K562 (cell line): Measurements from ENCODE around the gene SYNE1. TPM values are rescaled to one million over a fixed set of nuclear protein-coding genes. Genes with fewer than 3 reads are reported as not detected.

Experiments
- ATAC-seq: fragments of 200-7000 bp; cut with Tn5 transposase; 3 replicates; pipeline ENCODE4 v1.9.1; 2020; ENCODE audit warnings: moderate library complexity
- BruUV-seq: library from RNA; stranded (reverse); fragments of 400-500 nt; replicated peaks from 2 replicates; lab custom pipeline; 2021; lab: Mats Ljungman, UMichigan
- CTCF ChIA-PET: fragments of 300-600 bp; formaldehyde crosslinking; extraction: SDS; loops from one replicate; lab custom pipeline; 2021; ENCODE audit warnings: low intra/inter-chr PET ratio; lab: Yijun Ruan, JAX
- POLR2A ChIA-PET: fragments of 300-600, 350-650 bp; sonication (Branson Sonifier 250); formaldehyde crosslinking; extraction: SDS; loops from one replicate; lab custom pipeline; 2021; ENCODE audit warnings: antibody characterized with exemption, inconsistent platforms; lab: Yijun Ruan, JAX
- DNase-seq, 4 experiments: peaks; one replicate each; pipeline versions ENCODE4 v3.0.0 to v3.0.0-alpha.2; 2011 to 2018; ENCODE audit warnings: low spot score in 3 of 4, mixed read lengths in 3 of 4; ENCODE audit errors: extremely low read depth in 1 of 4
- FAIRE-seq: peaks from 2 replicates; lab custom pipeline; 2011; peaks lifted over from hg19 to GRCh38; lab: Jason Lieb, UNC
- H2AFZ ChIP-seq: 2 replicates; pipeline ENCODE4 v1.6.0; 2011; ENCODE audit warnings: low read depth, low read length, control low read depth, inconsistent platforms
- H3K27ac ChIP-seq: fragments of 200-600 bp; 3 replicates; pipeline ENCODE4 v1.8.0; 2011; ENCODE audit warnings: low read depth, mild to moderate bottlenecking, control low read depth, inconsistent platforms, low read length, moderate library complexity, mixed read lengths; ENCODE audit errors: extremely low read depth
- H3K27me3 ChIP-seq, 2 experiments: fragments of 300-600 bp in 1 of 2; 2 replicates in 1 of 2; 3 replicates in 1 of 2; pipeline versions ENCODE4 v1.6.0 to v1.8.0; 2011; ENCODE audit warnings: inconsistent platforms in 2 of 2, low read length in 2 of 2, mild to moderate bottlenecking in 1 of 2, mixed read lengths in 1 of 2, moderate library complexity in 1 of 2; ENCODE audit not compliant: control insufficient read depth in 2 of 2, insufficient read depth in 2 of 2
- H3K36me3 ChIP-seq: fragments of 300-600 bp; 3 replicates; pipeline ENCODE4 v1.8.0; 2011; ENCODE audit warnings: mild to moderate bottlenecking, low read length, inconsistent platforms; ENCODE audit not compliant: control insufficient read depth, insufficient read depth
- H3K4me1 ChIP-seq, 2 experiments: fragments of 200-600 bp in 1 of 2; replicated peaks in 1 of 2; 2 replicates in 1 of 2; 3 replicates in 1 of 2; pipeline versions ENCODE4 v1.5.1 to v1.8.0; 2011; ENCODE audit warnings: inconsistent platforms in 2 of 2, low read length in 2 of 2, mild to moderate bottlenecking in 1 of 2, mixed read lengths in 1 of 2, moderate library complexity in 1 of 2; ENCODE audit not compliant: control insufficient read depth in 2 of 2, insufficient read depth in 2 of 2
- H3K4me2 ChIP-seq: 2 replicates; pipeline ENCODE4 v1.6.1; 2011; ENCODE audit warnings: low read length, control low read depth, inconsistent platforms, mixed read lengths; ENCODE audit not compliant: insufficient read depth
- H3K4me3 ChIP-seq: fragments of 200-600 bp; sonication (generic), shearing (Covaris generic); 2 replicates; pipeline ENCODE4 v1.5.1; 2016; ENCODE audit warnings: control low read depth, inconsistent platforms
- H3K79me2 ChIP-seq: fragments of 200-600 bp; 3 replicates; pipeline ENCODE4 v1.8.0; 2011; ENCODE audit warnings: low read length, inconsistent platforms; ENCODE audit not compliant: control insufficient read depth, insufficient read depth
- H3K9ac ChIP-seq, 2 experiments: 2 replicates each; pipeline versions ENCODE4 v1.6.0 to v1.6.1; 2011; ENCODE audit warnings: low read depth in 2 of 2, low read length in 2 of 2, control low read depth in 1 of 2, inconsistent platforms in 1 of 2, mild to moderate bottlenecking in 1 of 2, mixed read lengths in 1 of 2; ENCODE audit not compliant: insufficient read depth in 1 of 2
- H3K9me1 ChIP-seq: one replicate; pipeline ENCODE4 v1.6.0; 2011; ENCODE audit warnings: inconsistent platforms, mild to moderate bottlenecking, low read length, moderate library complexity; ENCODE audit not compliant: control insufficient read depth, insufficient read depth
- H3K9me3 ChIP-seq: replicated peaks from 2 replicates; pipeline ENCODE4 v1.5.1; 2011; ENCODE audit warnings: low read depth, low read length, inconsistent platforms; ENCODE audit not compliant: control insufficient read depth, insufficient read depth
- H4K20me1 ChIP-seq: replicated peaks from 2 replicates; pipeline ENCODE4 v1.6.1; 2011; ENCODE audit warnings: low read length, inconsistent platforms, mixed read lengths; ENCODE audit not compliant: control insufficient read depth, insufficient read depth
- ARNT ChIP-seq, 2 experiments: fragments of 450-650 bp; IDR thresholded peaks; 2 replicates each; pipeline ENCODE4 v1.6.1; 2016; ENCODE audit warnings: mild to moderate bottlenecking in 1 of 2
- CCAR2 ChIP-seq: fragments of 200-400 bp; formaldehyde crosslinking; IDR thresholded peaks from 2 replicates; pipeline ENCODE4 v1.6.1; 2017; ENCODE audit warnings: mild to moderate bottlenecking, low read depth, low read length
- HNRNPUL1 ChIP-seq: fragments of 200-400 bp; formaldehyde crosslinking; IDR thresholded peaks from 2 replicates; pipeline ENCODE4 v1.6.1; 2017; ENCODE audit warnings: low read length
- MAFK ChIP-seq: IDR thresholded peaks from 2 replicates; pipeline ENCODE4 v1.6.1; 2011; ENCODE audit warnings: low read length, improper control_type of control experiment
- MAZ ChIP-seq, 2 experiments: fragments of 450-650 bp in 1 of 2; sonication (generic) in 1 of 2; formaldehyde crosslinking; IDR thresholded peaks in 1 of 2; conservative IDR thresholded peaks in 1 of 2; 2 replicates each; pipeline versions ENCODE4 v1.4.0 to v1.5.0; 2020; ENCODE audit warnings: mild to moderate bottlenecking in 1 of 2, missing genetic modification reagents in 1 of 2
- MCM2 ChIP-seq: fragments of 450-650 bp; IDR thresholded peaks from 2 replicates; pipeline ENCODE4 v1.6.1; 2017; ENCODE audit warnings: low read depth, mild to moderate bottlenecking
- MTA3 ChIP-seq: fragments of 450-650 bp; formaldehyde crosslinking; IDR thresholded peaks from 2 replicates; pipeline ENCODE4 v1.6.1; 2017; ENCODE audit warnings: mild to moderate bottlenecking, borderline replicate concordance
- NEUROD1 ChIP-seq: fragments of 150-350 bp; IDR thresholded peaks from 2 replicates; pipeline ENCODE4 v1.6.1; 2014; ENCODE audit warnings: borderline replicate concordance, low read length, low read depth; ENCODE audit not compliant: partially characterized antibody
- NRF1 ChIP-seq, 2 experiments: fragments of 450-650 bp; IDR thresholded peaks in 1 of 2; conservative IDR thresholded peaks in 1 of 2; 2 replicates each; pipeline ENCODE4 v1.6.1; 2014; ENCODE audit warnings: mild to moderate bottlenecking in 2 of 2
- SUPT5H ChIP-seq: fragments of 450-650 bp; IDR thresholded peaks from 2 replicates; pipeline ENCODE4 v1.6.1; 2016
- WGBS: fragments of 100-300 bp; shearing (Covaris generic); methylation state at CpG from one replicate; pipeline ENCODE4 v1.1.6; 2016; ENCODE audit warnings: low coverage, mixed read lengths; ENCODE audit not compliant: insufficient coverage; ENCODE audit errors: missing lambda C conversion rate; 5-methylcytosine and 5-hydroxymethylcytosine counted together
- in situ Hi-C: fragments of 300-500 bp; cut with MboI; formaldehyde crosslinking; loops from 4 replicates; pipeline ENCODE4 v1.15.0; 2018; ENCODE audit warnings: inconsistent platforms, mixed read lengths
- intact Hi-C: fragments of 100-400 bp; cut with micrococcal nuclease; formaldehyde crosslinking; loops from 2 replicates; pipeline ENCODE4 v1.14.2; 2022
- polyA plus RNA-seq, 8 experiments: library from polyadenylated mRNA; depleted of rRNA in 4 of 8; stranded (reverse) in 5 of 8; unstranded in 3 of 8; fragments of >200 nt; fragmentation: Nextera tagmentation in 2 of 8; fragmentation: Illumina TruSeq in 1 of 8; extraction: Ambion mirVana in 2 of 8; extraction: Trizol in 1 of 8; gene quantifications; 2 replicates each; pipeline versions ENCODE4 v1.2.1 to v1.2.3, GENCODE V29; 2011 to 2014; ENCODE audit warnings: inconsistent platforms in 1 of 8, missing spikeins in 1 of 8
- total RNA-seq, 7 experiments: library from RNA; depleted of rRNA in 6 of 7; stranded (reverse); fragments of >200 nt in 6 of 7; fragmentation: Illumina TruSeq in 2 of 7; extraction: Trizol in 2 of 7; gene quantifications; 2 replicates each; pipeline versions ENCODE4 v1.2.1 to v1.2.3, GENCODE V29; 2011 to 2021; ENCODE audit warnings: low replicate concordance in 1 of 7
- TF ChIP-seq, protein P1 (sequence below): sonication (generic); formaldehyde crosslinking; IDR thresholded peaks from 2 replicates; pipeline ENCODE4 v1.8.0; 2022; ENCODE audit warnings: mild to moderate bottlenecking, missing genetic modification reagents, borderline replicate concordance
- TF ChIP-seq, protein P2 (sequence below): fragments of 450-650 bp; IDR thresholded peaks from one replicate; pipeline ENCODE4 v1.6.1; 2018; ENCODE audit warnings: mild to moderate bottlenecking, moderate library complexity; ENCODE audit not compliant: partially characterized antibody

Gene SYNE1
- total and polyA plus RNA-seq, 9 of the 15 experiments (the other 6 are each of a cell fraction or from before 2014, with no cell fraction given), result under 0.01 to 0.42 (median 0.08) TPM; not detected in 1

DNA sequence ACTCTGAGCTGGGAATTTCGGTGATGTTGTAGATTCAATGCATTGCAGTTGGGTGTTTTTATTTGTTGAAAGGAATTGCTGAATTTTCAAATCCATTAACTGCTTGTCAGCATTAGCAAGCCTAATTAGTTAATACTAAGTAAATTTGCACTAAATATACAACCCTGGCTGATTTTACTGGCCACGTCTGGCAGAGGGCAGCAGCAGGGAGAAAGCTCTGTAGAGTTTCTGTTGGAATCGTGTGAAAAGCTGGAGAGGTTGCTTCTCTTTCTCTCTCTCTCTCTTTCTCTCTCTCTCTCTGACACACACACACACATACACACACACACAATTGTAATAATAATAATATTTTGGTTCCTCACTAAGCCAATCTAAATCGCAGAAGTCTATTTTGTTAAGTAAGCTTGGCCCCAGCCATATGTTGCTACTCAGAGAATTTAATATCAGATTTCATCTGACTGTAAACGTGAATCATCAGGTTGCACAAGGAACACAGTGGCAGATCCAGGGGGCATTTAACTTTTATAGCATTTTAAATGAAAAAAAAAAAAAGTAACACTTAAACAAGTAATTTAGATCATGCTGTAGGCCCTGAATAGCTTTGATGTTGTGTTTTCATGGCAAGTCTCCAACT lies 540.2 kb downstream of the SYNE1 start:
- WGBS, result 1% methylated on average over 5 of the region's 5 CpGs
- no peak overlapping the region for H3K4me3 ChIP-seq
- no peak overlapping the region for H2AFZ ChIP-seq
- H3K9me1 ChIP-seq, result no peaks in the 10 kb centered on the region
- BruUV-seq, result no TSS peak
- H3K79me2 ChIP-seq, result no peaks in the 10 kb centered on the region
- ATAC-seq, result no peak
- H3K4me1 ChIP-seq, result peaks cover 0 to 2% of the 10 kb centered on the region in 2 experiments; a peak in 1 of 5 replicates
- H4K20me1 ChIP-seq, result no peaks in the 10 kb centered on the region
- no peak for FAIRE-seq
- no peak overlapping the region for H3K27ac ChIP-seq
- 0 out of 5 replicates have a peak, but pooled peaks cover 0 to 5% of the 10 kb centered on the region in 2 experiments for H3K27me3 ChIP-seq
- no peaks in the 10 kb centered on the region for H3K9me3 ChIP-seq
- CTCF ChIA-PET, result no interaction called here
- TF ChIP-seq MCM2, result no peak
- TF ChIP-seq NEUROD1, result no peak
- TF ChIP-seq MAFK, result no peak
- TF ChIP-seq HNRNPUL1, result no peak
- no peak for TF ChIP-seq NRF1 (conservative IDR thresholded peaks at IDR 0.05 in 1 of 2, IDR thresholded peaks at IDR 0.05 in 1 of 2)
- no peak for TF ChIP-seq MAZ (CRISPR knock-in tag; conservative IDR thresholded peaks at IDR 0.05 in 1 of 2, IDR thresholded peaks at IDR 0.05 in 1 of 2)
- TF ChIP-seq CCAR2, result no peak
- TF ChIP-seq MTA3, result no peak
- TF ChIP-seq ARNT (IDR thresholded peaks at IDR 0.05), result no peak
- TF ChIP-seq, protein P1, sequence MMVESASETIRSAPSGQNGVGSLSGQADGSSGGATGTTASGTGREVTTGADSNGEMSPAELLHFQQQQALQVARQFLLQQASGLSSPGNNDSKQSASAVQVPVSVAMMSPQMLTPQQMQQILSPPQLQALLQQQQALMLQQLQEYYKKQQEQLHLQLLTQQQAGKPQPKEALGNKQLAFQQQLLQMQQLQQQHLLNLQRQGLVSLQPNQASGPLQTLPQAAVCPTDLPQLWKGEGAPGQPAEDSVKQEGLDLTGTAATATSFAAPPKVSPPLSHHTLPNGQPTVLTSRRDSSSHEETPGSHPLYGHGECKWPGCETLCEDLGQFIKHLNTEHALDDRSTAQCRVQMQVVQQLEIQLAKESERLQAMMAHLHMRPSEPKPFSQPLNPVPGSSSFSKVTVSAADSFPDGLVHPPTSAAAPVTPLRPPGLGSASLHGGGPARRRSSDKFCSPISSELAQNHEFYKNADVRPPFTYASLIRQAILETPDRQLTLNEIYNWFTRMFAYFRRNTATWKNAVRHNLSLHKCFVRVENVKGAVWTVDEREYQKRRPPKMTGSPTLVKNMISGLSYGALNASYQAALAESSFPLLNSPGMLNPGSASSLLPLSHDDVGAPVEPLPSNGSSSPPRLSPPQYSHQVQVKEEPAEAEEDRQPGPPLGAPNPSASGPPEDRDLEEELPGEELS (CRISPR knock-in tag), result no peak
- no peak for TF ChIP-seq SUPT5H
- TF ChIP-seq, protein P2, sequence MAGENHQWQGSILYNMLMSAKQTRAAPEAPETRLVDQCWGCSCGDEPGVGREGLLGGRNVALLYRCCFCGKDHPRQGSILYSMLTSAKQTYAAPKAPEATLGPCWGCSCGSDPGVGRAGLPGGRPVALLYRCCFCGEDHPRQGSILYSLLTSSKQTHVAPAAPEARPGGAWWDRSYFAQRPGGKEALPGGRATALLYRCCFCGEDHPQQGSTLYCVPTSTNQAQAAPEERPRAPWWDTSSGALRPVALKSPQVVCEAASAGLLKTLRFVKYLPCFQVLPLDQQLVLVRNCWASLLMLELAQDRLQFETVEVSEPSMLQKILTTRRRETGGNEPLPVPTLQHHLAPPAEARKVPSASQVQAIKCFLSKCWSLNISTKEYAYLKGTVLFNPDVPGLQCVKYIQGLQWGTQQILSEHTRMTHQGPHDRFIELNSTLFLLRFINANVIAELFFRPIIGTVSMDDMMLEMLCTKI, result no peak
- no peak for DNase-seq
- no peak overlapping the region for H3K9ac ChIP-seq
- in situ Hi-C loops (no loop called here), intact Hi-C loops (no loop called here)
- H3K4me2 ChIP-seq, result no peak overlapping the region
- no peaks in the 10 kb centered on the region for H3K36me3 ChIP-seq
- POLR2A ChIA-PET, result no interaction called here
